Effector CD4-positive, alpha-beta T cell (primary cell): ENCODE measurements around the gene DLGAP4.

Experiments used
- DNase-seq: peaks from one replicate; pipeline ENCODE4 v3.0.0-alpha.2; 2020

Gene DLGAP4

GRCh38 chr20:36333841-36334240 is 27.7 kb downstream of the DLGAP4 start:
- DNase-seq, result no peak

DNA sequence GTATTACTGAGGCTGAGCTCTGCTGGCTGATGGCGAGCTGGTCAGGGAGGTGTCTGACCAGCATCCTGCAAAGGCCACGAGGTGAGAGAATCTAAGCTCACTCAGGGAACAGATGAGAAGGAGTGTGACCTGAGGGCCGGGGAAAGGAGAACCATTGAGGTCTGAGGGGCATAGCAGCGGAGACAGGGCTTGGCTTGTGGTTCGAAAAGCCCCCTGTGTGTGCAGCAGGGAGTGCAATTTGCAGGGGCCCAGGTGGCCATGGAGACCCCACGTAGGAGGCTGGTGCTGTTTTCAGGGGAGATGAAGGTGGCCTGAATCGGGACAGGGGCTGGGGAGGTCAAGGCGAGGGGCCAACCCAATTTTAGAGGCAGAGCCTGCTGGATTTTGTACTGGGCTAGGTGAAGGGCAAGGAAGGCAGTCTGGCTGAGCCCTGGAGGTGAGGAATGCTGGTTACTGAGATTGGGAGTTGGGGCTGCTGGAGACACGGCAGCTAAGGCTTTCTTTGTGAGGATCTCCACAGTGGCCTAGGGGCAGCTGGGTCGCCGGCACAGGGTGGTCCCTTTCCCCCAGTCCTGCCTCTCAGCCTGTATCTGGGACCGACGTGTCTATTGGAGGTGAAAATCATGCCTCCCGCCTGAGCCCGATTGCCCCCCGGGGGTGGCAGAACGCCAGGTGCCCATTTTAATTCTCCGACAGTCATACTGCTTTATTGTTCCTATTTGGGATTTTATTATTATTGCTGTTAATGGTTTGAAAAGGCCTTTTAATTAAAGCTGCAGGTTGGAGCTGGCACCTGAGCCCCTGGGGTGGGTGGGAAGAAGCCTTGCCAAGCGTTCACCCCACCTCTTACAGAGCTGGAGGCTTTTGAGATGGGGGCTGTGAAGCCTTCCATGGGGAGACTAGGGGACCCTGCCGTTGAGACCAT is 28.4 kb downstream of the DLGAP4 start:
- DNase-seq, result no peak

GRCh38 chr20:36335206-36335870 is 29.2 kb downstream of the DLGAP4 start:
- no peak for DNase-seq

DNA sequence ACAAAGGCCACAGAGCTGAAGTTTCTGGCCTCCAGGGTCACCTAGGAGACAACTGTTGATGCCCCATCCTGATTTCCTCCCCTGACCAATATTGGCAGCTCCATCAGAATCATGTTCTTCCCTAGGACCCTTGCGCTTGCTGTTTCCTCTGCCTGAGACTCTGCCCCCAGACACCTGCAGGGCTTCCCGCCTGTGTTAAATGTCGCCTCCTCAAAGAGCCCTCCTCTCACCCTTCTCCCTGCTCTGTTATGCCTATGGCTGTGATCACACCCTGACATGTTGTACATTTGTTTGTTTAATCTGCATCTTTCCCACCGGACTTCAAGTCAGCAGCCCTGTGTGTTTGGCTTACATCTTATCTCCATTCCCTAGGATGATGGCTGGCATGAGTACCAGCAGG is 30.1 kb downstream of the DLGAP4 start:
- no peak for DNase-seq

GRCh38 chr20:36336954-36337704 is 31.0 kb downstream of the DLGAP4 start:
- no peak for DNase-seq

- no peak for DNase-seq
Observed at GRCh38 chr20:36337886-36338285, 31.7 kb downstream of the DLGAP4 start.

DNA sequence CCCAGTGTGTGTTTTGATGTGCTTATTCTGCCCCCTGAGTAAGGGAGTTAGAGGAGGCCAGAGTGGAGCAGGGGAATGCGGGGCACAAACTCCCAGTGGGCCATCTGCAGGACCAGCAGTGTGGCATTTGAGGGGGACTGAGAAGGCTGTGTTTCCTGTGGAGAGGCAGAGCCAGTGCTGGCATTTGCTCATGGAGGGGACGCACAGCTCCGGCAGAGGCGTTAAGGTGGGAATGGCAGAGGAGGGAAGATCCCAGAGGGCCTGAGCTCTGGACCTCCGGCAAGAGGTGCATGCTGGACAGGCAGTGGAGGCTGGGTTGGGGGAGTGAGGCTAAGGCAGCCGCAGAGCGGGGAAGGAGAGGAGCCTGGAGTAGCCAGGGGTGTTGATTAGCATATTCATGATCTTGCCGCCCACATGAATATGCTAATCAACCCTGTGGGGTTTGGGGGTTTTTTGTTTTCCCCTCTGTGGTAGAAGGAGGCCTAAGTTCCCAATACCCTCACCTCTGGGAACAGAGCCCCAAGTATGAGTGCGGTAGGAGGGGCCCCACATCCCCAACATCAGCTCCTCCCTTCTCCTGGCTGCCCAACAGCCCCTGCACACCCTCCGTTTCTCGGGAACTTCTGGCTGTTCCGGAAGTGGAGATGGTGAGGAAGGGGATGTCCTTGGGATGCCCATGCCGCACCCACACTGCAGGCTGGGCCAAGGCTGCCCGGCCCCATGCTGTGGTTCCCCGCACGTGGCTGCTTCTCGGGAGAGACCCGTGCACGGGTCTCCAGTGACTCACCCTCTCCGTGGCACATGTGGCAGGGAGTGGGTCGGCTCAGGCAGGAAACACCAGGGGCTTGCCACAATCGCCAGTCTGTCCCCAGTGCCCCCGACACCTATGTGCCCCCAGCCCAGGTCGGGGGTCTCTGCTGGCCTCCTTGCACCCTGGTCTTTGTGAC is 33.8 kb downstream of the DLGAP4 start:
- DNase-seq, result no peak

DNA sequence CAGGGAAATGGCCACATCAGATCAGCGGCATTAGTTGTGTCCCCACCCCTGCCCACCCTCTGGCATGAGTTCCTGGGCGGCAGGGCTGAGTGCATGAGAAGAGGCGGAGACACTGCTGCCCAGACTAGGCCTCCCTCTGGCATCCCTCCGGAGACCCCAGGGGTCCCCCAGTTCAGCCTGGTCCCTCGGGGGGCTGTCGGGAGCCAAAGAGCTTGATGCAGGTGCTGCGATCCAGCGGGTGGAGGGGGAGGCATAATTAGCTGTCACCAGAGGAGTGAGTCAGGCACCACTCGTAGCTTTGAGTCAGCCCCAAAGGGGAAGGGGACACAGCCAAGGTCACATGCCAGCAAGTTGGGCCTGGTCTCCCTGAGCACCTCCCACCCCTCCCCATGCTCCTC is 34.5 kb downstream of the DLGAP4 start:
- no peak for DNase-seq

GRCh38 chr20:36341331-36342020 is 35.3 kb downstream of the DLGAP4 start:
- no peak for DNase-seq

DNA sequence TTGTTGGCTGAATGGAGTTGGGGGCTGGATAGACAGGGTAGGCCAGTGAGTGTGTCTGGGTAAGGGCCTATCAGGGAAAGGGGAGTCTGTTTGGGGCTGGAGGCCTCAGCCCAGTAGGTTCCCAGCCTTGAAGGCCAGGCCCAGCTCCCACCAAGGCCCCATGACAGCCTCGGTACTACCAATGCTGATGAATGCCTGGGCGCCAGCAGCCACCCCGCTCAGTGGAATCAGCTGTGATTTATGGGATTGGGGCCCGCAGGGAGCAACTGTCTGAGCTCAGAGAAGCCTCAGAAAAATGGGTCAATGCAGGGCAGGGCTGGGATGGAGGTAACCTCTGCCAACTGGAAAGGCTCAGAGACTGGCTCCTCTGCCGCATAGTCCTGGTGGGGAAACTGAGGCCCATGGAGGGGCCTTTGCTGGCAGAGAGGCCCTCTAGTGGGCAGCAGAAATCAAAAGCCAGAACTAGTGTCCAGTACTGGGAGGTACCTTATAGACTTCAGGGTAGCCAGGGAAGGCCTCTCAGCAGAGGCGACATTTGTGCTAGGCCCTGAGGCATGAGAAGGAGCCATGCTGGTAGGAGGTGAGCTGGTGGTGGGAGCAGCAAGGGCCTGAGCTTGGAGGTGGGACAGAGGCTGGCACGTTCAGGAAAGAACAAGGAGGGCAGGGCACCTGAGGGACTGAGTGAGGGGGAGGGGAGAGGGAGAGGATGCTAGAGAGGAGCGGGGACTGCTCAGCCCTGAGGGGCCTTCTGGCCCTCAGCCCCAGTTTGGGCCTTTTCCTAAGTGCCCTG is 36.4 kb downstream of the DLGAP4 start:
- DNase-seq, result no peak

DNA sequence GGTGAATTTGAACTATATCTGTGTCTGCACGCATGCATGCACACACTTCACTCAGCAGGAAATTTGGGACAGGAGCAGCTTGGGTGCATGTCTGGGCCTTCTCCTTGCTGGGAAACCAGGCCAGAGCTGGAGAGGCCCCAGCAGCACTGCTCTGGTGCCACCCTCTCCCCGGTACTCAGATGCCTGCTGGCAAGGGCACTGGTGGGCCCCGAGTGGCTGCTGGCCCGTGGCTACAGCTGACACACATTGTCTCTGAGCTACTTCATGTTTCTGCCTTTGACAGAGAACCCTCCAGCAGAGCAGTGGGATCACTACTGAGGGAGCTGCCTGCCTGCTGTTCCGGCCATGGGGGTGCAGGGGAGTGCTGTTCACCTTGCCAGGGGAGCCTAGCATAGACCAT is 37.5 kb downstream of the DLGAP4 start:
- DNase-seq, result no peak

DNA sequence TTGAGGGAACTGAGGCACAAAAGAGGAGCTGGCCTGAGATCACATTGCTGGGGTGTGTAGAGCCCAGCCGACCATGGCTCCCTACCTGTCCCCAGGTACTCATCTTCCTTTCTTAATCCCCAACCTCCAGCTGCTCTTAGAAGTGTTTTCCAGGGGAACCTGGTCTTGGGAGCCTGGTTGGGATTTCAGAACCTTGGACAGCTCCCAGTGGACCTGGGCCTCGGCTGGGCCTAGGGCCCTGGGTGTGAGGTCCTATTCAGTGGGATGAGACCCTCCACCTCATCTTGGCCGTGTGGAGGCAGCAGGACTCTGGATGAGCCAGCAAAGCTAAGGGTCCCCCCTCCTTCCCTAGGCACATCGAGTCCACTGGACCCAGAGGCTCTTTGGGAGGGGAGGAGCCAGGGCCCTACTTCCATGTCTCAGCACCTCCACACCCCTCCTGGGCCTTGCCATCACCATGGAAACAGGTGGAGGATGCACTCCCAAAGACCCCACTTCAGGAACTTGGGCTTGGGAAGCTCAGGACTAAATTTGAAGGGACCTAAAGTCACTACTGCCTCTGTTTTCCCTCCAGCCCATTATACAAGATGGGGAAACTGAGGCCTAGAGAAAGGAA is 38.5 kb downstream of the DLGAP4 start:
- peak; percentile 8 for DNase-seq

DNA sequence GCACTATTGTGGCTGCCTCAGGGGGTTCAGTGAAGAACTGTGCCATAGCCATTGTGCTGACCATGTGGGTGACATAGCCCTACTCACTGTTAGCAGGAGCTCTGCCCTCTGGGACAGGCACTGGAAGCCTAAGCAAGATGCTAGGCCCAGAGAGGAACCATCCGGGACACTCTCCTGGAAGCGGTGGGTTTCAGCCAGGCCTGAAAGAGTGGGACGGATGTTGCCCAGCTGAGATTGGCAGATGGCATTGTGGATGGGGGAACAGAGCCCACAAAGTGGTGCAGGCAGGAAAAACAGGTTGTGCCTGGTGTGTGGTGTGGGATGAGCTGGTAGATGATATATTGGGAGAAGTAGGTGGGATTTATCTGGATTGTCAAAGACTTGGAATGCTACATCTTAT is 40.1 kb downstream of the DLGAP4 start:
- no peak for DNase-seq

DNA sequence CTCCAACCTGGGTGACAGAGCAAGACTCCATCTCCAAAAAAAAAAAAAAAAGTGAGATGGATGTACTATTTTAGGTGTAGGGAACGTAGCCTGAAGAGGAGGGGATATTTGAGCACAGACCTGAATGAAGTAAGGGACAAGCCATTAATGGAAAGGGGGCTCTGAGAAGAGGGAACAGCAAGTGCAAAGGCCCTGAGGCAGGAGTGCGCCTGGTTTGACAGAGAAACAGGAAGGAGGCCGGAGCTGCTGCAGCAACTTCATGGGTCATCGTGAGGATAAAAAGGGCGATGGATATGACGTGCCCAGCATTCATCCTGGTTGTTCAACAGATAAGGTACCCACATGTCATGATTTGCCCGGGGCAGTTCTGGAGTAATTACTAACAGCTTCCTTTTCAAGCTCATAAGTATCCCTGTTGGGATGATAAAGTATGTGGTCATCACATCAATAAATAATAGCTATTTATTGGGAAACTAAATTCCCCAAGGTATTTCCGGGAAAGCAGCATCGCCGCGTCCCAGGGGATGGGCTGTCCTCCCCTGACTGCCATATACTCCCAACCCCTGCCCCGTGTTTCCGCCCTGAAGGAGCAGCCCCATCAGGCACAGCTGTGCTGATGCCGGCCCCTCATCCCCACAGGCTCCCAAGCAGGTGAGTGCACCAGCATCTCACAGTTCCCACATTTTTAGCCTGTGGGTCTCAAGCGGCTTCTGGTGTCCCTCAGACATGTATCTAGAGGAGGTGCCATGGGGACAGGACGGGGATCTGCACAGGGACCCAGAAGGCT is 43.4 kb downstream of the DLGAP4 start:
- no peak for DNase-seq

- DNase-seq, result no peak
Observed at GRCh38 chr20:36350439-36350838, 44.3 kb downstream of the DLGAP4 start.

DNA sequence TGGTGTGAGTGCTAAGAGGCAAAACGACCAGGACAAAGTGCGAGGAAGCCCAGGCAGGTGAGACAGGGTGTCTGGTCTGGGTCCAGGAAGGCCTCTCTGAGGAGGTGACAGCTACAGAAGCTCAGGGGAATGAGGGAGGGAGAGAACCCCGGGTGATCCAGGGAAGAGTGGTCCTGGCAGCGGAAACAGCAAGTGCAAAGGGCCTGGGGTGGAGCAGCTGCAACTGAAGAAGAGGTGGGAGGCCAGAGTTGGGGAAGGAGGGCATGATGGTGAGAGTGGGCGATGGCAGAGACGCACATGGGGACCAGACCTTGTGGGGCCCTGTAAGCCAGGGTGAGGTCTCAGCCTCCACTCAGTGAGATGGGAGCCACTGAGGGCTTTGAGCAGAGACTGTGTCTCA is 45.8 kb downstream of the DLGAP4 start:
- DNase-seq, result no peak

- no peak for DNase-seq
Observed at GRCh38 chr20:36352843-36353553, 46.9 kb downstream of the DLGAP4 start.

- no peak for DNase-seq
Observed at GRCh38 chr20:36353740-36354139, 47.6 kb downstream of the DLGAP4 start.
